Cardiac fibroblast (primary cell): ENCODE results near the gene NAT16.
"Not testable (repeated sequence)": the region's sequence is repeated elsewhere in the genome, so short reads cannot be mapped to it uniquely, and the experiment has no call there.

Experiments
- DNase-seq, 2 donors: peaks; one replicate each; pipeline versions ENCODE4 v3.0.0 to v3.0.0-alpha.2; 2010; ENCODE audit warnings: low read depth in 2 of 2
- H3K4me3 ChIP-seq, 2 donors: replicated peaks in 1 of 2; 1 replicate in 1 of 2; 2 replicates in 1 of 2; pipeline ENCODE4 v1.5.1; 2011; ENCODE audit warnings: low read depth in 2 of 2, low read length in 2 of 2, mild to moderate bottlenecking in 2 of 2, moderate library complexity in 1 of 2
- TF ChIP-seq, protein P1 (sequence below): IDR thresholded peaks from one replicate; pipeline ENCODE4 v1.5.1; 2011; ENCODE audit warnings: low read depth, mild to moderate bottlenecking, low read length, inconsistent platforms

Gene NAT16

DNA sequence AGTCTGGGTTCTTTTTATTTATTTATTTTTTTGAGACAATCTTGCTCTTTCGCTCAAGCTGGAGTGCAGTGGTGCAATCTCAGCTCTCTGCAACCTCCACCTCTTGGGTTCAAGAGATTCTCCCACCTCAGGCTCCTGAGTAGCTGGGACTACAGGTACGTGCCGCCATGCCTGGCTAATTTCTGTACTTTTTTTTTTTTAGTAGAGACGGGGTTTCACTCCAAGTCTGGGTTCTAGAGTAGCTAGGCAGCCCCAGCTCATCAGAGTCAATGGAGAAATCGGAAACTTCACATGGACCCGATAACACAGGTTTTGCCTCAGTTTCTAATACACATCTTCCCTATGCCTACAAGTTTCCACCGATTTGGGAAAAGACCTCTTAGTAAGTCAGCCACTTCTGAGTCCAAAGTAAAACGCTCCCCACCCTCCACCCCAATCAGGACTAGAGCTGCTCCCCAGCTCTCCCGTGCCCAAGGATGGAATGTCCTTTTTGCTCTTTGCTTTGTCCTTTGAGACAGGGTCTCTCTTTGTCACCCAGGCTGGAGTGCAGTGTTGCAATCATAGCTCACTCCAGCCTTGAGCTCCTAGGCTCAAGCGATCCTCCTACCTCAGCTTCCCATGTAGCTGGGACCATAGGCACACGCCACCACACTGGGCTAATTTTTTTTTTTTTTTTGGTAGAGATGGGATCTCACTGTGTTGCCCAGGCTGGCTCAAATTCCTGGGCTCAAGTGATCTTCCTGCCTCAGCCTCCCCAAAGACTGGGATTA is 57.0 kb downstream of the NAT16 start:
- TF ChIP-seq, protein P1, sequence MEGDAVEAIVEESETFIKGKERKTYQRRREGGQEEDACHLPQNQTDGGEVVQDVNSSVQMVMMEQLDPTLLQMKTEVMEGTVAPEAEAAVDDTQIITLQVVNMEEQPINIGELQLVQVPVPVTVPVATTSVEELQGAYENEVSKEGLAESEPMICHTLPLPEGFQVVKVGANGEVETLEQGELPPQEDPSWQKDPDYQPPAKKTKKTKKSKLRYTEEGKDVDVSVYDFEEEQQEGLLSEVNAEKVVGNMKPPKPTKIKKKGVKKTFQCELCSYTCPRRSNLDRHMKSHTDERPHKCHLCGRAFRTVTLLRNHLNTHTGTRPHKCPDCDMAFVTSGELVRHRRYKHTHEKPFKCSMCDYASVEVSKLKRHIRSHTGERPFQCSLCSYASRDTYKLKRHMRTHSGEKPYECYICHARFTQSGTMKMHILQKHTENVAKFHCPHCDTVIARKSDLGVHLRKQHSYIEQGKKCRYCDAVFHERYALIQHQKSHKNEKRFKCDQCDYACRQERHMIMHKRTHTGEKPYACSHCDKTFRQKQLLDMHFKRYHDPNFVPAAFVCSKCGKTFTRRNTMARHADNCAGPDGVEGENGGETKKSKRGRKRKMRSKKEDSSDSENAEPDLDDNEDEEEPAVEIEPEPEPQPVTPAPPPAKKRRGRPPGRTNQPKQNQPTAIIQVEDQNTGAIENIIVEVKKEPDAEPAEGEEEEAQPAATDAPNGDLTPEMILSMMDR, result no peak
- no peak for DNase-seq
- no peak overlapping the region for H3K4me3 ChIP-seq

- TF ChIP-seq, protein P1, result no peak
- peak; percentile 99 for DNase-seq
- H3K4me3 ChIP-seq, result peak overlapping the region; percentile 27
Measured at GRCh38 chr7:101121991-101122932, 57.8 kb downstream of the NAT16 start.

- H3K4me3 ChIP-seq, DNase-seq: not testable (repeated sequence)
Measured at GRCh38 chr7:101121631-101121990, 58.5 kb downstream of the NAT16 start.
